IMR-90 (cell line): Measurements from ENCODE around the gene TAS1R1. TPM values are rescaled to one million over a fixed set of nuclear protein-coding genes. Genes with fewer than 3 reads are reported as not detected.
A peak's percentile ranks its signal among the peaks of the same experiment; 100 is the strongest.

ENCODE experiments used
- ATAC-seq: fragments of 200-7000 bp; cut with Tn5 transposase; 2 replicates; pipeline ENCODE4 v1.9.1; 2020; ENCODE audit warnings: low read depth, mild to moderate bottlenecking, moderate library complexity
- BruUV-seq: library from RNA; stranded (reverse); fragments of 400-500 nt; replicated peaks from 2 replicates; lab custom pipeline; 2021; lab: Mats Ljungman, UMichigan
- CTCF ChIA-PET: fragments of 300-600 bp; formaldehyde crosslinking; extraction: SDS; loops from one replicate; lab custom pipeline; 2021; ENCODE audit warnings: antibody characterized with exemption; lab: Yijun Ruan, JAX
- POLR2A ChIA-PET: fragments of 300-600 bp; sonication (Branson Sonifier 250); formaldehyde crosslinking; loops from one replicate; lab custom pipeline; 2022; ENCODE audit warnings: antibody characterized with exemption; ENCODE audit not compliant: unreplicated experiment; lab: Charles Lee
- DNase-seq: peaks from one replicate; pipeline ENCODE4 v3.0.0; 2013
- H2AFZ ChIP-seq: replicated peaks from 2 replicates; pipeline ENCODE3; 2013; ENCODE audit warnings: low read length, mild to moderate bottlenecking; ENCODE audit not compliant: poor library complexity
- H2AK5ac ChIP-seq: 2 replicates; pipeline ENCODE4 v1.6.1; 2013; ENCODE audit warnings: low read depth, low read length, inconsistent platforms
- H2AK9ac ChIP-seq: replicated peaks from 2 replicates; pipeline ENCODE3; 2013; ENCODE audit warnings: mild to moderate bottlenecking, low read depth, low read length, moderate library complexity; ENCODE audit not compliant: poor library complexity
- H2BK120ac ChIP-seq: 2 replicates; pipeline ENCODE4 v1.6.1; 2013; ENCODE audit warnings: low read depth, low read length, inconsistent platforms
- H2BK15ac ChIP-seq: 3 replicates; pipeline ENCODE4 v1.6.1; 2013; ENCODE audit warnings: low read depth, low read length, inconsistent platforms
- H2BK20ac ChIP-seq: 2 replicates; pipeline ENCODE4 v1.6.1; 2013; ENCODE audit warnings: low read depth, mild to moderate bottlenecking, inconsistent platforms, low read length, moderate library complexity
- H2BK5ac ChIP-seq: 2 replicates; pipeline ENCODE4 v1.6.1; 2013; ENCODE audit warnings: mild to moderate bottlenecking, low read depth, low read length, inconsistent platforms; ENCODE audit not compliant: poor library complexity, severe bottlenecking
- H3K14ac ChIP-seq: replicated peaks from 2 replicates; pipeline ENCODE4 v1.6.1; 2013; ENCODE audit warnings: low read depth, low read length, inconsistent platforms
- H3K18ac ChIP-seq: 2 replicates; pipeline ENCODE4 v1.6.1; 2013; ENCODE audit warnings: low read depth, low read length, control low read depth
- H3K23ac ChIP-seq: 2 replicates; pipeline ENCODE4 v1.6.1; 2013; ENCODE audit warnings: low read depth, low read length, inconsistent platforms
- H3K27ac ChIP-seq: 2 replicates; pipeline ENCODE4 v1.5.1; 2013; ENCODE audit warnings: mild to moderate bottlenecking, control low read depth, low read length; ENCODE audit not compliant: insufficient read depth
- H3K27me3 ChIP-seq: 2 replicates; pipeline ENCODE4 v1.6.1; 2013; ENCODE audit warnings: low read length; ENCODE audit not compliant: control insufficient read depth, insufficient read depth
- H3K36me3 ChIP-seq: 2 replicates; pipeline ENCODE4 v1.6.1; 2013; ENCODE audit warnings: low read length, mixed read lengths; ENCODE audit not compliant: control insufficient read depth, insufficient read depth
- H3K4ac ChIP-seq: 2 replicates; pipeline ENCODE4 v1.6.1; 2013; ENCODE audit warnings: low read depth, low read length, inconsistent platforms
- H3K4me1 ChIP-seq: 2 replicates; pipeline ENCODE4 v1.6.1; 2013; ENCODE audit warnings: low read length, mixed read lengths; ENCODE audit not compliant: control insufficient read depth, insufficient read depth
- H3K4me2 ChIP-seq: 2 replicates; pipeline ENCODE4 v1.6.1; 2013; ENCODE audit warnings: low read depth, mild to moderate bottlenecking, control low read depth, low read length, moderate library complexity
- H3K4me3 ChIP-seq: 2 replicates; pipeline ENCODE4 v1.5.1; 2013; ENCODE audit warnings: low read depth, mild to moderate bottlenecking, control low read depth, low read length, moderate library complexity; ENCODE audit not compliant: insufficient read depth
- H3K56ac ChIP-seq: 2 replicates; pipeline ENCODE4 v1.6.1; 2013; ENCODE audit warnings: low read length, inconsistent platforms; ENCODE audit not compliant: insufficient read depth; ENCODE audit errors: extremely low read depth
- H3K79me1 ChIP-seq, 2 experiments: 2 replicates each; pipeline ENCODE4 v1.6.1; 2013; ENCODE audit warnings: low read length in 2 of 2, inconsistent platforms in 1 of 2, low read depth in 1 of 2
- H3K9ac ChIP-seq: 2 replicates; pipeline ENCODE4 v1.6.1; 2013; ENCODE audit warnings: low read depth, low read length, control low read depth
- H3K9me1 ChIP-seq: 2 replicates; pipeline ENCODE4 v1.6.1; 2013; ENCODE audit warnings: low read length, inconsistent platforms; ENCODE audit not compliant: insufficient read depth
- H3K9me3 ChIP-seq: 2 replicates; pipeline ENCODE4 v1.6.1; 2013; ENCODE audit warnings: low read length; ENCODE audit not compliant: control insufficient read depth, insufficient read depth
- H4K20me1 ChIP-seq: 2 replicates; pipeline ENCODE4 v1.6.1; 2013; ENCODE audit warnings: low read length, inconsistent platforms; ENCODE audit not compliant: insufficient read depth
- H4K5ac ChIP-seq: 2 replicates; pipeline ENCODE4 v1.6.1; 2013; ENCODE audit warnings: mild to moderate bottlenecking, low read depth, low read length, control low read depth
- H4K8ac ChIP-seq, 2 experiments: 2 replicates each; pipeline ENCODE4 v1.6.1; 2013; ENCODE audit warnings: low read depth in 2 of 2, low read length in 2 of 2, control low read depth in 1 of 2, inconsistent platforms in 1 of 2
- H4K91ac ChIP-seq: 2 replicates; pipeline ENCODE4 v1.6.1; 2013; ENCODE audit warnings: low read depth, low read length, inconsistent platforms; ENCODE audit not compliant: insufficient read depth
- BHLHE40 ChIP-seq: fragments of 150-350 bp; IDR thresholded peaks from 2 replicates; pipeline ENCODE4 v1.6.1; 2016; ENCODE audit warnings: mild to moderate bottlenecking, low read depth, low read length
- CEBPB ChIP-seq: IDR thresholded peaks from 2 replicates; pipeline ENCODE4 v1.6.1; 2012; ENCODE audit warnings: low read depth, low read length, improper control_type of control experiment
- MAZ ChIP-seq: IDR thresholded peaks from 2 replicates; pipeline ENCODE4 v1.6.1; 2012; ENCODE audit warnings: low read depth, mild to moderate bottlenecking, low read length, improper control_type of control experiment, moderate library complexity, borderline replicate concordance
- MXI1 ChIP-seq: IDR thresholded peaks from 2 replicates; pipeline ENCODE4 v1.6.1; 2012; ENCODE audit warnings: low read depth, mild to moderate bottlenecking, low read length, moderate library complexity, borderline replicate concordance
- POLR2A ChIP-seq: IDR thresholded peaks from 2 replicates; pipeline ENCODE4 v1.6.1; 2012; ENCODE audit warnings: mild to moderate bottlenecking, low read depth, low read length
- RCOR1 ChIP-seq: IDR thresholded peaks from 2 replicates; pipeline ENCODE4 v1.6.1; 2012; ENCODE audit warnings: mild to moderate bottlenecking, low read length, improper control_type of control experiment; ENCODE audit not compliant: insufficient replicate concordance
- RFX5 ChIP-seq: IDR thresholded peaks from 2 replicates; pipeline ENCODE4 v1.8.0; 2012; ENCODE audit warnings: low read depth, mild to moderate bottlenecking, low read length, moderate library complexity
- SMC3 ChIP-seq: fragments of 150-350 bp; IDR thresholded peaks from 2 replicates; pipeline ENCODE4 v1.6.1; 2016; ENCODE audit warnings: low read depth, mild to moderate bottlenecking, antibody characterized with exemption, low read length, moderate library complexity
- WGBS, 2 experiments: methylation state at CpG; one replicate each; pipeline versions ENCODE4 v1.1.5 to v1.1.7; 2013; ENCODE audit warnings: missing lambda C conversion rate in 2 of 2; ENCODE audit not compliant: insufficient read length in 1 of 2; ENCODE audit errors: extremely low coverage in 2 of 2; 5-methylcytosine and 5-hydroxymethylcytosine counted together
- dilution Hi-C: fragments of 300-500 bp; cut with HindIII; formaldehyde crosslinking; loops from one replicate; pipeline ENCODE4 v1.14.3; 2018; ENCODE audit warnings: low sequenced_read_pairs; ENCODE audit not compliant: unreplicated experiment
- in situ Hi-C: fragments of 300-500 bp; cut with MboI; formaldehyde crosslinking; loops from 3 replicates; pipeline ENCODE4 v1.14.3; 2019; ENCODE audit warnings: low sequenced_read_pairs, inconsistent platforms, mixed read lengths
- intact Hi-C: fragments of 100-400 bp; cut with micrococcal nuclease; formaldehyde crosslinking; loops from 2 replicates; pipeline ENCODE4 v1.10.0; 2022
- polyA plus RNA-seq, 3 experiments: library from polyadenylated mRNA; depleted of rRNA; stranded (reverse); fragments of >200 nt; gene quantifications; 2 replicates each; pipeline ENCODE4 v1.2.3, GENCODE V29; 2012; ENCODE audit warnings: low replicate concordance in 1 of 3
- total RNA-seq: library from RNA; depleted of rRNA; stranded (reverse); fragments of >200 nt; gene quantifications from 2 replicates; pipeline ENCODE4 v1.2.3, GENCODE V29; 2012
- TF ChIP-seq, protein P1 (sequence below): conservative IDR thresholded peaks from 2 replicates; pipeline ENCODE4 v1.5.1; 2012; ENCODE audit warnings: mild to moderate bottlenecking, low read depth, low read length, improper control_type of control experiment
- TF ChIP-seq, protein P2 (sequence below): fragments of 150-350 bp; IDR thresholded peaks from 2 replicates; pipeline ENCODE4 v1.6.1; 2017; ENCODE audit warnings: mild to moderate bottlenecking, antibody characterized with exemption, low read length, low read depth

Gene TAS1R1
- total and polyA plus RNA-seq, 2 of the 4 experiments (the other 2 are of a cell fraction) = 0.05 TPM; not detected in 1

DNA sequence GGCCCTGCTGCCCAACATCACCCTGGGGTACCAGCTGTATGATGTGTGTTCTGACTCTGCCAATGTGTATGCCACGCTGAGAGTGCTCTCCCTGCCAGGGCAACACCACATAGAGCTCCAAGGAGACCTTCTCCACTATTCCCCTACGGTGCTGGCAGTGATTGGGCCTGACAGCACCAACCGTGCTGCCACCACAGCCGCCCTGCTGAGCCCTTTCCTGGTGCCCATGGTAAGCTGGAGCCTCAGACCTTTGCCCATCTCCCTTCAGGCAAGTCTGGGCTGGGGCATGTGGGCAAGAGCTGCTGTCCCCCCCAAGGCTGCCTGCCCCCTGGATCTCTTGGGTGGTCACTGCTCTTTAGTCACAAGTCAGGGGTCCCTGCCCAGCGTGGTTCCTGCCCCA lies 15.9 kb downstream of the TAS1R1 start:
- no peak overlapping the region for H3K4me3 ChIP-seq
- 41% methylated on average over 4 of the region's 5 CpGs; no CpG with 5 or more reads in 1 of the 2 experiments for WGBS, 2 experiments
- no peak overlapping the region for H2BK15ac ChIP-seq
- H4K5ac ChIP-seq = no peak overlapping the region
- H2AK5ac ChIP-seq = no peak overlapping the region
- no peak overlapping the region for H3K4ac ChIP-seq
- no peak overlapping the region for H4K8ac ChIP-seq
- no peaks in the 10 kb centered on the region for H3K36me3 ChIP-seq
- H3K56ac ChIP-seq = no peak overlapping the region
- H2AK9ac ChIP-seq = no peak overlapping the region
- intact Hi-C loops (no loop called here), dilution Hi-C loops (no loop called here), in situ Hi-C loops (no loop called here)
- no peak overlapping the region for H2BK5ac ChIP-seq
- BruUV-seq = no TSS peak
- H3K4me1 ChIP-seq = no peaks in the 10 kb centered on the region
- peak overlapping the region; percentile 21 for H2AFZ ChIP-seq
- ATAC-seq (no peak), DNase-seq (no peak)
- no peak overlapping the region for H3K9ac ChIP-seq
- no peaks in the 10 kb centered on the region for H3K79me1 ChIP-seq
- no peak overlapping the region for H2BK20ac ChIP-seq
- ChIA-PET CTCF (no interaction called here), POLR2A (no interaction called here)
- no peak overlapping the region for H3K27ac ChIP-seq
- H3K18ac ChIP-seq = no peak overlapping the region
- H2BK120ac ChIP-seq = no peak overlapping the region
- H3K9me1 ChIP-seq = no peaks in the 10 kb centered on the region
- no peak overlapping the region for H3K23ac ChIP-seq
- peaks cover 10% of the 10 kb centered on the region for H3K9me3 ChIP-seq
- TF ChIP-seq BHLHE40 = no peak
- TF ChIP-seq, protein P1, sequence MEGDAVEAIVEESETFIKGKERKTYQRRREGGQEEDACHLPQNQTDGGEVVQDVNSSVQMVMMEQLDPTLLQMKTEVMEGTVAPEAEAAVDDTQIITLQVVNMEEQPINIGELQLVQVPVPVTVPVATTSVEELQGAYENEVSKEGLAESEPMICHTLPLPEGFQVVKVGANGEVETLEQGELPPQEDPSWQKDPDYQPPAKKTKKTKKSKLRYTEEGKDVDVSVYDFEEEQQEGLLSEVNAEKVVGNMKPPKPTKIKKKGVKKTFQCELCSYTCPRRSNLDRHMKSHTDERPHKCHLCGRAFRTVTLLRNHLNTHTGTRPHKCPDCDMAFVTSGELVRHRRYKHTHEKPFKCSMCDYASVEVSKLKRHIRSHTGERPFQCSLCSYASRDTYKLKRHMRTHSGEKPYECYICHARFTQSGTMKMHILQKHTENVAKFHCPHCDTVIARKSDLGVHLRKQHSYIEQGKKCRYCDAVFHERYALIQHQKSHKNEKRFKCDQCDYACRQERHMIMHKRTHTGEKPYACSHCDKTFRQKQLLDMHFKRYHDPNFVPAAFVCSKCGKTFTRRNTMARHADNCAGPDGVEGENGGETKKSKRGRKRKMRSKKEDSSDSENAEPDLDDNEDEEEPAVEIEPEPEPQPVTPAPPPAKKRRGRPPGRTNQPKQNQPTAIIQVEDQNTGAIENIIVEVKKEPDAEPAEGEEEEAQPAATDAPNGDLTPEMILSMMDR = no peak
- TF ChIP-seq RFX5 = no peak
- no peak for TF ChIP-seq SMC3
- TF ChIP-seq CEBPB = no peak
- TF ChIP-seq, protein P2, sequence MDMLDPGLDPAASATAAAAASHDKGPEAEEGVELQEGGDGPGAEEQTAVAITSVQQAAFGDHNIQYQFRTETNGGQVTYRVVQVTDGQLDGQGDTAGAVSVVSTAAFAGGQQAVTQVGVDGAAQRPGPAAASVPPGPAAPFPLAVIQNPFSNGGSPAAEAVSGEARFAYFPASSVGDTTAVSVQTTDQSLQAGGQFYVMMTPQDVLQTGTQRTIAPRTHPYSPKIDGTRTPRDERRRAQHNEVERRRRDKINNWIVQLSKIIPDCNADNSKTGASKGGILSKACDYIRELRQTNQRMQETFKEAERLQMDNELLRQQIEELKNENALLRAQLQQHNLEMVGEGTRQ = no peak
- TF ChIP-seq POLR2A = no peak
- TF ChIP-seq MAZ = no peak
- no peak for TF ChIP-seq MXI1
- TF ChIP-seq RCOR1 = no peak
- no peaks in the 10 kb centered on the region for H4K20me1 ChIP-seq
- no peak overlapping the region for H3K14ac ChIP-seq
- H4K91ac ChIP-seq = no peak overlapping the region
- no peak overlapping the region for H3K4me2 ChIP-seq
- peaks cover 29% of the 10 kb centered on the region for H3K27me3 ChIP-seq
